Muscle layer of duodenum (tissue), 2 donors: Measurements from ENCODE around the gene TMEM187.
"Not testable (repeated sequence)": the region's sequence is repeated elsewhere in the genome, so short reads cannot be mapped to it uniquely, and the experiment has no call there.

ENCODE experiments used
- H3K27ac ChIP-seq: one replicate; pipeline ENCODE4 v1.7.0; 2013; ENCODE audit warnings: mild to moderate bottlenecking, low read length
- H3K27me3 ChIP-seq: one replicate; pipeline ENCODE4 v1.7.0; 2013; ENCODE audit warnings: low read depth, mild to moderate bottlenecking, control low read depth, low read length
- H3K36me3 ChIP-seq, 2 donors: one replicate each; pipeline ENCODE4 v1.7.0; 2013; ENCODE audit warnings: low read length in 2 of 2, control low read depth in 1 of 2, mild to moderate bottlenecking in 1 of 2; ENCODE audit not compliant: insufficient read depth in 2 of 2, control insufficient read depth in 1 of 2
- H3K4me1 ChIP-seq, 2 donors: one replicate each; pipeline ENCODE4 v1.7.0; 2013; ENCODE audit warnings: low read length in 2 of 2, mild to moderate bottlenecking in 2 of 2, control low read depth in 1 of 2, moderate library complexity in 1 of 2; ENCODE audit not compliant: insufficient read depth in 2 of 2, control insufficient read depth in 1 of 2
- H3K4me3 ChIP-seq, 2 donors: one replicate each; pipeline ENCODE4 v1.7.0; 2013; ENCODE audit warnings: low read length in 2 of 2, low read depth in 1 of 2, mild to moderate bottlenecking in 1 of 2
- H3K9me3 ChIP-seq, 2 donors: one replicate each; pipeline ENCODE4 v1.7.0; 2013; ENCODE audit warnings: low read length in 2 of 2, control low read depth in 1 of 2, mild to moderate bottlenecking in 1 of 2; ENCODE audit not compliant: control insufficient read depth in 1 of 2
- donor health status: healthy.

The TMEM187 gene

DNA sequence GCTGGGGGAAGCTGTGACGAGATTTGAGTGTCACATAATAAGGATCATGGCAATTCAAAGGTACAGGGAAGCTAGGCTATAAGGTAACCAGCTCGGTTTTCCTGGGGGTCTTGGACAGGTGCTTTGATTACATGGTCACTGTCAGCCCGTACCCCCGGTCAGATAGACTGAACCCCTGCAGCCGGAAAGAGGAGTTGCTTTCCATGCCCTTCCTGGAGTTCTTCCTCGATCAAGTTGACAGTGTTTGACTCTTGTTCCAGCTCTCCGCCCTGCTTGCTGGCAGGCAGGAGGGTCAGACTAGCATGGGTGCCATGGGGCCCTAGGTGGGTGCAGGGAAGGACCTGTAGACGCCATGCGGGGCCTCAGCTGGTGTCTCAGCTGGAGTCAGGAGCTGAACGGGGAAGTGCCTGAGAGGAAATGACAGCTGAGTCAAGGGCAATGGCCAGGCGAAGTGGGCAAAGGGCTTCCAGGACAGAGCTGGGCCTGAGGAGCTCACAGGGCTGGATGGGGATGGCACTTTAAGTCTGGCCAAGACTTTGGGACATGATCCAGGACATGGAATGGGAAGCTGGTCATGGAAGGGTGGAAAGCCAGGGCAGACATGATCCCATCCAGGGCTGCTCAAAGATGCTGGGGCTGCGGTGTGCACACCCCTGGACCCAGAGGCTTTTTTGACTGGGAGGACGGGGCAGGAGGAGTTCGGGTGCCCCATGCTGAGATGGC, 1.6 kb downstream of the TMEM187 start:
- peak overlapping the region; percentile 95 for H3K27ac ChIP-seq
- peaks cover 0 to 5% of the 10 kb centered on the region in 2 donors for H3K36me3 ChIP-seq
- no peaks in the 10 kb centered on the region for H3K9me3 ChIP-seq
- H3K4me3 ChIP-seq = peak overlapping the region; percentile 56 to 68
- H3K27me3 ChIP-seq = no peaks in the 10 kb centered on the region
- peaks cover 5 to 23% of the 10 kb centered on the region in 2 donors for H3K4me1 ChIP-seq

DNA sequence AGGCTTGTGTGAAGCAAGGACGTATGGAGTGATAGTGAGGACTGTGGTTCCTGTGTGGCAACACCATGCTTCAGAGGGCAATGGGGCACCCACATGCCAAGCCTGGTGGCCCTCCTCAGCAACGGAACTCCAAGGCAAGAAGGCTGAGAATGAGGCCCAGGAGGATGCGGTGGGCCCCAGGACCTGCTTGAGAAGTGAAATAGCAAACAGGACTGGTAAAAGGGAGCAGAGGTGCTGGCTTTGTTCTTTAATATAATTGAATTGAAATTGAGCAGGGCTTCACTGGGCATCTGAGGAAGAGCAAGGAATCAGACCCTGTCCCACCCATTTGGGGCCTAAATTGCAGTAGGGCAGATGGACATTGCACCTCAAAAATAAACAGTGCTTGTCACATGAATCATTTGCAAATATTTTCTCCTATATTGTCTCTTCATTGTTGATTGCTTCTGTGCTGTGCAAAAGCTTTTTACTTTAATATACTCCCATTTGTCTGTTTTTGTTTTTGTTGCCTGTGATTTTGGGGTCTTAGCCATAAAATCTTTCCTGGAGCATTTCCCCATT, 2.3 kb downstream of the TMEM187 start:
- no peaks in the 10 kb centered on the region for H3K27me3 ChIP-seq
- peaks cover 5 to 17% of the 10 kb centered on the region in 2 donors for H3K4me1 ChIP-seq
- no peak overlapping the region for H3K27ac ChIP-seq
- H3K9me3 ChIP-seq = no peaks in the 10 kb centered on the region
- H3K36me3 ChIP-seq = peaks cover 0 to 5% of the 10 kb centered on the region in 2 donors
- H3K4me3 ChIP-seq = no peak overlapping the region

DNA sequence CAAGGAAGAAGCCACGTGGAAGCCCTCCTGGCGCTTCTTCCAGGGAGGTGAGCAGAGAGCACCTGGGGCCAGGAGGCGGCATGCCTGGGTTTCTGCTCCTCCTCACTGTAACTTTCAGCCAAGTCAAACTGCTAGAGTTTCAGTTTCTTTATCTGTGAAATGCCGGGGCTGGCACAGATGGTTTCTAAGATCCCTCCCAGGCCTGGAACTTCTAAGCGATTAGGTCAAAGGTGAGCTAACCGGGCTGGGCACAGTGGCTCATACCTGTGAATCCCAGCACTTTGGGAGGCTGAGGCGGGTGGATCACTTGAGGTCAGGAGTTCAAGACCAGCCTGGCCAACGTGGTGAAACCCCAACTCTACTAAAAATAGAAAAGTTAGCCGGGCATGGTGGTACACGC, 7.8 kb downstream of the TMEM187 start:
- H3K27me3 ChIP-seq, H3K27ac ChIP-seq: not testable (repeated sequence)

DNA sequence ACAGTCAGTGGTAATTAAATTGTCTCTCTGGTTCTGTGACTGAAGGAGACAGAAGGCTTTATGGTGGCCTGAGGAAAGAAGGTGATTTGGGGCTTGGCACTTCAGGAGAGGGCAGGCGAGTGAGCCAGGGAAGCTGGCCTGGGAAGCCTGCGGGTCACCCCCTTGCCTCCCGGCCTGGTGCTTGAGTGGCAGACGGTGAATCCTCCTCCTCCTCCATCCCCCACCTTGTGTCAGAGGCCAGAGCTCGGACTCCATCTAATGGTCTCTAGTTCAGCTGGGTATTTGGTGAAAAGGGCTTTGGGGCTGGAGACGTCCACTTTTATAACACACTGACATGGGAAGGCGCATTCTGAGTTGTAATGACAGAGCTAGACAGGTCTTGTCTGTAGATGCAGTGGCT, 8.7 kb downstream of the TMEM187 start:
- no peak overlapping the region for H3K27ac ChIP-seq
- peaks cover 4% of the 10 kb centered on the region in 2 donors for H3K4me1 ChIP-seq
- H3K4me3 ChIP-seq = no peak overlapping the region

More for the DNA sequence above, 7.8 kb downstream of the TMEM187 start:
- H3K36me3 ChIP-seq, H3K4me1 ChIP-seq, H3K9me3 ChIP-seq, H3K4me3 ChIP-seq: not testable (repeated sequence)

DNA sequence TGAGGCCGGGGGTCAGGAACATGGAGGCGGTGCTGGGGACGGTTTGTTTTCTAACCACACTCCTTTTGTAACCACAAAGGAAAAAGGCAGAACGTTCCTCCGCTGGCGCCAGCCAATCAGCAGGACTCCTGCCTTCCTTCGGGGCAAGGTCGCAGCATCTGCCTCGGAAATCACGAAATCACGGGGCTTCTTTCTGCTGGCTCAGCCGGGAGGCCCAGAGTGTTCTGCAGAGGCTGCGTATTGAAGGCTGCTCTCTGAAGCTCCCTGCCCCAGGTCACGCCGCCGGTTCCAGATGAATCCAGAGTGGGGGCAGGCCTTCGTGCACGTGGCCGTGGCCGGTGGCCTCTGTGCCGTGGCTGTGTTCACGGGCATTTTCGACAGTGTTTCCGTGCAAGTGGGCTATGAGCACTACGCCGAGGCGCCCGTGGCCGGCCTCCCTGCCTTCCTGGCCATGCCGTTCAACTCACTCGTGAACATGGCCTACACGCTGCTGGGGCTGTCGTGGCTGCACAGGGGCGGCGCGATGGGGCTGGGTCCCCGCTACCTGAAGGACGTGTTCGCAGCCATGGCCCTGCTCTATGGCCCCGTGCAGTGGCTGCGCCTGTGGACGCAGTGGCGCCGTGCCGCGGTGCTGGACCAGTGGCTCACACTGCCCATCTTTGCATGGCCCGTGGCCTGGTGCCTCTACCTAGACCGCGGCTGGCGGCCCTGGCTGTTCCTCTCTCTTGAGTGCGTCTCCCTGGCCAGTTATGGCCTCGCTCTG, 9.4 kb downstream of the TMEM187 start:
- Histone ChIP-seq H3K27ac (no peak overlapping the region), H3K9me3 (no peaks in the 10 kb centered on the region), H3K4me3 (no peak overlapping the region), H3K27me3 (no peaks in the 10 kb centered on the region), H3K36me3 (no peaks in the 10 kb centered on the region), H3K4me1 (peaks cover 4% of the 10 kb centered on the region in 2 donors)

More for the DNA sequence above, 8.7 kb downstream of the TMEM187 start:
- H3K9me3 ChIP-seq = no peaks in the 10 kb centered on the region
- no peaks in the 10 kb centered on the region for H3K36me3 ChIP-seq
- H3K27me3 ChIP-seq = no peaks in the 10 kb centered on the region

DNA sequence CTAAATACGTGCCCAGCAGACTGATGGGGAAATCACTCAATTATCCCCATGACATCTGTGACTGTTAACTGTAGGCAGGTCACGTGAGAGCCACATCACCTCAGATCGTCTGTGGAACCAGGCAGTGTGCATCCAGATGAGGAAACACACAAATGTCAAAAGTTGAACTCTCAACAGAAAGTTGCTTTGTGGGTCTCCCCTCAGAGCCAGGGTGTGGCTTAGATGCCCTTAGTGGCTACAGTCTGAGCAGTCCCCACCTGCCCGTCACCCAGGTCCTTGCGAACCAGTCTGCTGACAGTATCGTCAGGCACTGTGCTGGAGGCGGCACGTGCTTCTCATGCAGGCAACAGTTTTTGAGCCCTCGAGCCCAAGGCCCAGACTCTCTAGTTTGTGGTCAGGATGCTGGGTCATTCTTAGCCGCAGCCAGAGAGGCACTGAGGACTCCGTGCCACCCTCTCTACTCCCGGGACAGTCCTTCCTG, 10.8 kb downstream of the TMEM187 start:
- H3K4me3 ChIP-seq = no peak overlapping the region
- H3K27me3 ChIP-seq = no peaks in the 10 kb centered on the region
- H3K4me1 ChIP-seq = peaks cover 4% of the 10 kb centered on the region in 2 donors
- no peak overlapping the region for H3K27ac ChIP-seq
- no peaks in the 10 kb centered on the region for H3K9me3 ChIP-seq
- H3K36me3 ChIP-seq = no peaks in the 10 kb centered on the region

DNA sequence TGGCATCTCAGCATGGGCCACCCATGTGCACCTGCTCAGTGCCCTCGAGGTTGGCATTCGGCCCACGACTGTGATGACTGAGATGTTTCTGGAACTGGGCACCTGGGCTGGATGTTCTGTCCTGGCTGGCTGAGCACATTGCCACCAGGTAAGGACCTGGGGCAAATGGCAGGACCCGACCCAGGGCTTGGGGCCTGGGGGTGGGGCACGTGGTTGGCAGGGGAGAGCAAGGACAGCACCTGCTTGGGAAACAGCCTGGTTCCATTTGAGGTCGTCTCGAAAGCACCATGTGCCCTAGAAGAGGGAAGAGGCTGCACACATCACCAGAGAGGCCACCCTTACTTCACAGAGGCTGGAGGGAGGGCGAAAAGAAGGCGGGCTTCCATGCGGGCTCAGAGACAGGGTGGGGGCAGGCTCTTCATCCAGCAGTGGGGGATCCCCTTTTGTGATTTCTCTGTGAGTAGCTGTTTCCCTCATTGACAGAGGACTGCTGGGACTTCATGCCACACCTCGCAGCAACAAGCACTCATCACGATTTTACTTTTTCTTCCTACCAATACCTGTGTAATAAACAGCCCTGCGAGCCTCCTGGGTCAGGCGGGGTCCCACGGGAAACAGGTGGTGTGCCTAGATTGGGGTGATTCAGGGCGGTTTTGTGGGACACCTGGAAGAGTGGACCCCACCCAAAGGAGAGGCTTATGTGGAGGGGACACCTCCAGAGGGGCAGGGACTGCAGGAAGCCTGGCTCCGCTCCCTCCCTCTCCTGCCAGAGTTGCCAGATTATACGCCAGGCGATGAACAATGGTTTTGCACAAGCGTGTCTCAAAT, 12.0 kb downstream of the TMEM187 start:
- Histone ChIP-seq H3K4me1 (peaks cover 4% of the 10 kb centered on the region in 2 donors), H3K9me3 (no peaks in the 10 kb centered on the region), H3K36me3 (no peaks in the 10 kb centered on the region), H3K4me3 (no peak overlapping the region), H3K27me3 (no peaks in the 10 kb centered on the region), H3K27ac (peak overlapping the region; percentile 23)

DNA sequence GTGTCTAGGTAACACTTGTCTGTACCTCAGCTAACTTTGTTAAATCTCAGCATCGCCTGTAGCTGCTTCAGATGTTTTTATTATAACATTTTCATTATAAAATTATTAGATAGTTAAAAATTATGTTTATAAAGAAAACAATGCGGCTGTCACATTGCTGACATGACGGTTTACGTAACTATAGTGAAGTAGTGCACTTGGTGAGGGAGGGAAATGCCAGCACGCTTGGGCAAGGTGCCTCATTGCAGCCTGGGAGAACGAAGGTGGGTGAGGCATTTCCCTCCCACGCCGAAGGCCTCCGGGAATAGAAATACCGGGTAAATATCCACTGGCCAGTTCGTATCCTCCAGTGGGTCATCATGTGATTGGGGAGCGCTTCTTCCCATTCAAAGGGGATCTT, 15.9 kb downstream of the TMEM187 start:
- no peak overlapping the region for H3K27ac ChIP-seq
- no peaks in the 10 kb centered on the region for H3K9me3 ChIP-seq
- peaks cover 4% of the 10 kb centered on the region in 2 donors for H3K4me1 ChIP-seq
- no peaks in the 10 kb centered on the region for H3K27me3 ChIP-seq
- no peak overlapping the region for H3K4me3 ChIP-seq
- no peaks in the 10 kb centered on the region for H3K36me3 ChIP-seq

DNA sequence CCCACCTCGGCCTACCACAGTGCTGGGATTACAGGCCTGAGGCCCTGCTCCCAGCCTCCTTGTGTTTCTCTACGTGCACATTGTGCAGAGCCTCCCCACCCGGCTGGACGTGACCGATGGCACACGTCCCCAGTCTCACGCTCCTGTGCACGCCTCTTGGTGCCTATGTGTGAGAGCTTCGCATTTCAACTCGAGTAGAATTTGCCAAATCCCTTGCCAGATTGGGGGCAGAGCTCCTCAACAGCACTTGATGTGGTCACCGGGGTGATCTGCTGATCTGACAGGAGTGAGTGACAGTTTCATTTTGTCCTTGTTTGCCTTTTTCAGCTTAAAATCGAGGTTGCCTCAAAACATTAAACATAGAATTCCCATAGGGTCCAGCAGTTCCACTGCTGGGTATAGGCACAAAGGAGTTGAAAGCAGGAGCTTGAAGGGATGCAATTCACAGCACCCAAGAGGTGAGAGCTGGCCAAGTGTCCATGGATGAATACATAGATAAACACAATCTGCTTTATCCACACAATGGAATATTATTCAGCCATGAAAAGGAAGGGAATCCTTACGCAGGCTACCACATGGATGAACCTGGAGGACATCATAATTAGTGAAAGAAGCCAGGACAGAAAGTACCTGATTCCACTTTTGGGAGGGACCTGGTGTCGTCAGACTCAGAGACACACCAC, 17.6 kb downstream of the TMEM187 start:
- Histone ChIP-seq H3K4me1 (peaks cover 0 to under 1% of the 10 kb centered on the region in 2 donors), H3K27ac (no peak overlapping the region), H3K9me3 (no peaks in the 10 kb centered on the region), H3K27me3 (no peaks in the 10 kb centered on the region), H3K36me3 (no peaks in the 10 kb centered on the region), H3K4me3 (no peak overlapping the region)

DNA sequence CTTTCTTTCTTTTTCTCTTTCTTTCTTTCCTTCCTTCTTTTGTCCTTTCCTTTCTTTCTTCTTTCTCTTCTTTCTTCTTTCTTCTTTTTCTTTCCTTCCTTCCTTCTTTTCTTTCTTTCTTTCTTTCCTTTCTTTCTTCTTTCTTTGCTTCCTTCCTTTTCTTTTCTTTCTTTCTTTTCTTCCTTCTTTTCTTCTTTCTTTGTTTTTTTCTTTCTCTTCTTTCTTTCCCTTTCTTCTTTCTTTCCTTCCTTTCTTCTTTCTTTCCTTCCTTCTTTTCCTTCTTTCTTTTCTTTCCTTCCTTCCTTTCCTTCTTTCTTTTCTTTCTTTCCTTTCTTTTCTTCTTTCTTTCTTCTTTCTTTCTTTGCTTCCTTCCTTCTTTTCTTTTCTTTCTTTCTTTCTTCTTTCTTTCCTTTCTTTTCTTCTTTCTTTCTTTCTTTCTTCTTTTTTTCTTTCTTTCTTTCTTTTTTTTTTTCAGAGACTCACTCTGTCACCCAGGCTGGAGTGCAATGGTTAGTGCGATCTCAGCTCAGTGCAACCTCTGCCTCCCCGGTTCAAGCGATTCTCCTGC, 18.5 kb downstream of the TMEM187 start:
- H3K27me3 ChIP-seq = no peaks in the 10 kb centered on the region
- H3K36me3 ChIP-seq = no peaks in the 10 kb centered on the region

More for the DNA sequence above, 18.5 kb downstream of the TMEM187 start:
- Histone ChIP-seq H3K9me3 (no peaks in the 10 kb centered on the region), H3K4me3 (no peak overlapping the region), H3K27ac (no peak overlapping the region), H3K4me1 (no peaks in the 10 kb centered on the region)
